NOMO-1 (cell line): Measurements from ENCODE around the gene PPHLN1.

Experiments used
- DNase-seq, 2 experiments: peaks; one replicate each; lab custom pipeline; 2025; ENCODE audit not compliant: unreplicated experiment in 2 of 2; lab: John Stamatoyannopoulos, UW

PPHLN1 gene

DNA sequence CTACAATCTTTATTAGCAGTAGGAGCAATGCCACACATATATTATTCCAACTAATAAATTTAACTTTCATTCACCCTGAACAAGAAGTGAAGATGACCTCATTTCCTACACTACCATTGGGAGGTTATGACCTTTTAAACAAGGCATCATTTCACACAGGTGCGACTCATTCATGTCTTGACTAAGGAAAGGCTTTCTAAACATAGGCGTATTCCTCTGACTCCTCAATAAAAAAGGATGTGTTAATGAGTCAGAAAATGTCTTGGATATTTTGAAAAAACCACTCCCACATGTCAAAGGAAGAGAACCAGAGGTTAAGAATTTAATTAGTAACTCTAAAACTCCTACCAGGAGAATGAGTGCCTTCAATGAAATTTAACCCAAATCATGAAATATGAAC is 148.4 kb downstream of the PPHLN1 start:
- DNase-seq, result no peak

DNA sequence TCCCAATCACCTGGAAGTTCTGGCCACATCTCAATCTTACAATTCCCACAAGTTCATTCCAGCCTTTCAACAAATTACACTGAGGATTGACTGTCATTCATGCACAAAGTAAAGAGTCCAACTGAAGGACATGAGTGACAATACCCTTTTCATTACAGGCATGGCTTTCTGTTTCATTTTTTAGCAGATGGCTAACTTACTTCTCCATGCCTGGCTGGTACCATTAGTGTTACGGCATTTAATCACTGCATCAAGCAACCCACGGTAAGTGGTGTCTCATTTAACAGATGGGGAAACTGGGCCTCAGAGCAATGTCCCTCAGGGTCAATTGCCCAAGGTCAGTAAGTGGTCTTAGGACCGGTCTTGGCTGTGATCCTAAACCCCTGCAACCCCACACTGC is 149.1 kb downstream of the PPHLN1 start:
- no peak for DNase-seq

DNA sequence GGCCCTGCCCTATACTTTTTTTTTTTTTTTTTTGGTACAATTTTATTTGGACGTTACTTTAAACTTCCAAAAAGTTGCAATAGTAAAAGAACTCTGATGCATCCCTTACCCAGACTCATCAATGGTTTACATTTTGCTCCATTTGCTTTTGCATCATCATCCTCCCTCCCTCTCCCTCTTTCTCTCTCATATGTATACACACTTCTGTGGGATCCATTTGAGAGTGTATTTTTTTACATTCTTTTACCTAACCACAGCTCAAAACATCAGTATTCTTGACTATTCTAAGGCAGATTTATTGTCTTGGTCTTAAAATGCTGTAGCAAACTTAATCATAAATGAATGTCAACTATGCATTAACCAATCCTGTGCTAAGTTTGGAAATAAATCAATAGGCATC is 152.0 kb downstream of the PPHLN1 start:
- no peak for DNase-seq

DNA sequence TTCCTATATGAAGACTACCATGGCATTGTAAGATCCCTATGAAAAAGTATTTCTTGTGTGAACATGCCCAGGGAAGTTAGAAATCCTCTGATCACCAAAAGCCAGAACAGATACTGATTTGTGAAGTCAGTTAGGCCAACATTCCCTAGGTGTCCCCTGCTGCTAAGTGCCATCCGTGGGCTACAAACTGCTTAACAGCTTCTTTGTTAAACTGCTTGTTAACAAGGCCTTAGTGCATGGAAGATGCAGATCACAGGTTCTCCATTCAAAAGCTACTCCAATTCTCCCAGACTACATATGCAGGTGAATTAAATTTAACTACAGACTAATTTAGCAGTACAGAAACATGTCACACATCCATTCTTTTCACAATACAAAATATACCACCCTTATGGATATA is 155.4 kb downstream of the PPHLN1 start:
- DNase-seq, result no peak

DNA sequence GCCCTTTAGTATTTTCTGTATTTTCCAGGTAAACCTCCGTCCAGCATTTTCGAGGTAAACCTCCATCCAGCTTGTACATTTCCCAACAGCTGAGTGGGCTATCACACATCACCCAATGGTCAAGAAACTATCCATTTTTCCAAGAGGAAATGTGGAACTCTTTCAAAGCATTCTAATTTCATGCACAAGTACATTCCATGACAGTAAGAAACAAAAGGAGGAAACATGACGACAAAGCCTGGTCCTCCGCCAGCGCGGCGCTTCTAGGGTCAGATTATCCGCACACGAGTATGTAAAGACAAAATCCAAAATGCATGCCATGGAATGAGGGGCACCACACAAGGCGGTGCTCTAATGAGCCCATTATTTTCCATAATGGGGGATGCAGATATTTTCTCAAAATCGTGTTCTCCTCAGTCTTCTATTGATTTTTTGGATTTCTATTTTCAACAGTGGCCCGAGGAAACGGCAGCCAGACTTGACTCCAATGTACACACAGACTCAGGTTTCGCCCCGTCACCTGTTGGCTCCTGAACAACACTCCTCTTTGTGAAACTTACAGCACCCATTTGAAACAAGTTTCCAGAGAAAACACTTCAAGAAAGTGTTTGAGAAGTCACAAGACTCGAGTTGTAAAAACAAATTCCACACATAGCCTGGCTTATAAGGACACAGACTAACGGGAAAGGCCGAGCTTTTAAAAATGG is 156.2 kb downstream of the PPHLN1 start:
- DNase-seq, result no peak

DNA sequence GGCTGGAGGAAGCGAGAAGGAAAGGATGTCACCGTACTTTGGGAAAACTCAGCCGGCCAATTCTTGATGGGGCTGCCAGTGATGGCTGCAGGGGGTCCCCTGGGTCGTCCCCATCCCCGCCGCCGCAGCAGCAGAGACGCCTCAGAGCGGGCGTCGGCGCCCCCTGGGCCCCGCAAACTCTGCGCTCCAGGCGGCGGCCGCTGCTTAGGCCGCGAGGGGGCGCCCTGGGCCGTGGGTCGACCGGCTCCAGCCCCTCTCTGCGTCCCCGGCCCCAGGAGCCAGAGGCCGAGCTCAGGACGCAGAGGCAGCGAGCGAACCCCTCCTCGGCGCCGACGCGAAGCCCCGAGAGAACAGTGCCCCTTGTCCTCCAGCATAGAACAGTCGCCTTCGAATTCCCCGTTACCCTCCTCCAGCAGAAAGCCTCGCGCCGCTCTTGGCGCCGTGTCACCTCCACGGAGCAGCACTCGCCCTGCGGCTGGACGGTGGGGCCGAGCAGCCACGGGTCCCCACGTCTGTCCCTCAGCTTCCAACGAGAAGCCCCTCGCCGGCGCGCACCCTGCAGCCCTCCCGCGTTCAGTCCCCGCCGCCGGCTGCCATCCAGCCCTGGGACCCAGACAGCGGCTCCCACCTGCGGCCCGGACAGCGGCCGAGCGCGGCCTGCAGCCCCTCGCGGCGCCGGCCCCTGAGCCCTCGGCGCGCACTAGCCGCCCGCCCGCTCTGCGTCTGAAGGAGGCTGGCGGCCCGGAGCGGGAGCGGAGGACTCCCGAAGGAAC is 157.0 kb downstream of the PPHLN1 start:
- DNase-seq, result peak; percentile 27 to 40

DNA sequence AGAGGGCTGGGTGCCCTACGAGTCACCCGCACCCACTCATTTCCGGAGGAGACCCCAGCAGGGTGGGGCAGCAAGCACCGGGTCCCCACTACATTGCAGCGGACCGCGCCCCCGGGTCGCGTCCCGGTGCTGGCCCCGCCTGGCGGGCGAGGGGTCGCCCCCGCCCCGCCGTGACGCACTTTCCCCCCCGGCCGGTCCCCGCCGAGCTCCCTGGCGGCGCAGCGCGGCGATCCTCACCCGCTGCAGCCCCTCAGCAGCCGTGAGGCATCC is 157.5 kb downstream of the PPHLN1 start:
- no peak for DNase-seq

DNA sequence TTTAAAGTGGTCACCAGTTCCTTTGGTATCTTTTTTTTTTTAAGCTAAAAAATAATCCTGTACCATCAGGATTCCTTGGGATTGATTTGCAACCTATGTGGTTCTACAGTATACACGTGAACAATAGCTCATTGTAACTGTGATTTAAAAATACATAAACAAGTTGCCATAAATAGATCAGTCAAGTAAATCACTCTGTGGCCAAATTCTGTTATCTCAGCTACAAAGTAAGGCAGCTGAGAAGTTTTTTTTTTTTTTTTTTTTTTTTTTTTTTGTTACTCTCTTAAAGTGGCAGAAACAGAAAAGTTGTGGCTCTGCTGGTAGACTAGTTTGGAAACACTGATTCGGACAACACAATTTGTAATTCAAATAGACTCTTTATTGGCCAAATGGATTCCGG is 159.0 kb downstream of the PPHLN1 start:
- no peak for DNase-seq

DNA sequence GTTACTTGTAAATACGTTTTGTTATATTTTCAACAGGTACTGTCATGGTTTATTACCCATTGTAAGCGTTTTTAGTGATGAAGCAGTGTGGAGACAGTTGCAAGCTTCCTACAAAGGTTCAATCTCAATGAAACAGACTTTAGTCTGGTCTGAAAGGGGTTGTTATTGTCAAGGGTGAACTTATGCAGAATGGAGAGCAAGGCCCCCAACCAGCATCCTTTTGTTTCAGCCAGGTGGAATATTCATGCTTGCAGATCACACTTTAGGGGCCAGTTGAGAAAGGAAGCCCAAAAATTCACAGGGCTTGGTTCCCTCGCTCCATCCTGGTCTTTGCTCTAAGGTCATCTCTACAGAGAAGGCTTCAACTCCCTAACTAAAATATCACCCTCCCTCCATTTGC is 159.9 kb downstream of the PPHLN1 start:
- no peak for DNase-seq

DNA sequence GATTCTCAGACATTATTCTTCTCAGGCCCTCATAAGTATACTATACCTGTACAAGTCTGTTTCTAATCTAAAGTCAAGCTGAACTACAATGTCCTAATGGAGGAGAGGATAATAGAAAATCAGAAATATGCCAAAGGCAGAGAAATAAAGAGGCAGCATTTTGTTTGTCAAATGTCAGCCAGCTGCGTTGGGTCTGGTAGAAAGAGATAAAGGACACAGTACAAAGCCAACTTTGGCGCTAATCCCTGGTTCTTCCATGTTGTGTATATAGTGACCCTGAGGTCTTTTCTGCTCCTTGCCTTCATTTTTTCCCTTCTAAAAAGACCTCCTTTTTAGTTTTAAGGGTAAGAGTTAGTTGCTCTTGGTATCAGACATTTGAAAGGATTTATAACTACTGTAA is 160.4 kb downstream of the PPHLN1 start:
- no peak for DNase-seq

DNA sequence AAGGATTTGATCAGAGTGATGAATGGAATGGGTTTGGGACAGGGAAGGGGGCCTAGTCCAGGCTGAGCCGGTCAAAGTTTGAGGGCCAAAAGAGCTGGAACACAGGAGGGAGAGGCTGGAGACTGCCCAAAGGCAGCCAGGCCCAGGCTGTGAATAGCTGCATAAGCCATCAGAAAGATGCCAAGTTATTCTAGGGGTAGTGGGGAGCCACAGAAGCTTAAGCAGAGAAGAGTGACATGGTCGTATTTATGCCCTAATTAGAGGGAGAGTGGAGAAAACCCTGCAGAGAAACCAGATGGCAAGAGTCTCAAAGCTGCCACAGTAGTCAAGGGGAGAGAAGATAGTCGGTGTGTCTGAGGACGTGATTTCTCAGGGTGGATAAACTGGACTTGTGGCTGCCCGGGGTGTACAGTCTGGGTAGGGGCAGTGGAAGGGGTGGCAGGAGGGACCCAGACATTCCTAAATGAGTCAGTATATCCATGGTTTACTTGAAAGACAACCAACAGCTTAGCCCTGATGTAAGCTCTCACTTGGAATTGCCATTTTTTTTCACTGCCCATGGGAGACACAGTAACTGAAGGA is 164.4 kb downstream of the PPHLN1 start:
- DNase-seq, result no peak
